Subcutaneous adipose tissue (tissue), 4 donors: ENCODE results near the gene GPR68. TPM values are rescaled to one million over a fixed set of nuclear protein-coding genes. Genes with fewer than 3 reads are reported as not detected.

ENCODE experiments used
- CTCF ChIP-seq: fragments of 450-650 bp; IDR thresholded peaks from one replicate; pipeline ENCODE4 v1.5.1; 2016; ENCODE audit warnings: low read depth, mild to moderate bottlenecking, control low read depth, antibody characterized with exemption, moderate library complexity
- total RNA-seq, 4 donors: library from RNA; depleted of rRNA; stranded (reverse); fragments of >200 nt; gene quantifications; one replicate each; pipeline ENCODE4 v1.1.0, GENCODE V29; 2016

Gene GPR68
- total RNA-seq, 4 donors from 2014 or later, result 0.51 to 2.2 (median 1.2) TPM

GRCh38 chr14:91184559-91184958 lies 59.9 kb downstream of the GPR68 start:
- no peak for TF ChIP-seq CTCF

Other genes with a start within 250 kb of the GPR68 start
- gene RPS6KA5, start 184.1 kb downstream of the GPR68 start, total RNA-seq, result 1 to 10 TPM; 4.6 to 7.3 (median 5.0) TPM
- 10 to 100 TPM; 30.7 to 56.5 (median 38.9) TPM for gene DGLUCY, start 130.6 kb downstream of the GPR68 start, total RNA-seq
- gene CCDC88C, start 173.1 kb upstream of the GPR68 start, total RNA-seq, result 10 to 100 TPM in 1 of 4 donors, 1 to 10 TPM in 3; 7.3 to 16.2 (median 8.8) TPM